Umbilical cord (tissue), 2 donors: ENCODE results near the gene SH3RF1. TPM values are rescaled to one million over a fixed set of nuclear protein-coding genes. Genes with fewer than 3 reads are reported as not detected.
"Not testable (repeated sequence)": the region's sequence is repeated elsewhere in the genome, so short reads cannot be mapped to it uniquely, and the experiment has no call there.

ENCODE experiments used
- DNase-seq: peaks from one replicate; pipeline ENCODE4 v3.0.0-alpha.2; 2015; ENCODE audit warnings: low spot score
- total RNA-seq: library from RNA; depleted of rRNA; stranded (reverse); fragments of >200 nt; gene quantifications from one replicate; pipeline ENCODE4 v1.2.3, GENCODE V29; 2014; ENCODE audit warnings: low replicate concordance; ENCODE audit not compliant: insufficient read depth

Gene SH3RF1
- total RNA-seq, 1 donor from 2014 or later: 11.6 TPM

DNA sequence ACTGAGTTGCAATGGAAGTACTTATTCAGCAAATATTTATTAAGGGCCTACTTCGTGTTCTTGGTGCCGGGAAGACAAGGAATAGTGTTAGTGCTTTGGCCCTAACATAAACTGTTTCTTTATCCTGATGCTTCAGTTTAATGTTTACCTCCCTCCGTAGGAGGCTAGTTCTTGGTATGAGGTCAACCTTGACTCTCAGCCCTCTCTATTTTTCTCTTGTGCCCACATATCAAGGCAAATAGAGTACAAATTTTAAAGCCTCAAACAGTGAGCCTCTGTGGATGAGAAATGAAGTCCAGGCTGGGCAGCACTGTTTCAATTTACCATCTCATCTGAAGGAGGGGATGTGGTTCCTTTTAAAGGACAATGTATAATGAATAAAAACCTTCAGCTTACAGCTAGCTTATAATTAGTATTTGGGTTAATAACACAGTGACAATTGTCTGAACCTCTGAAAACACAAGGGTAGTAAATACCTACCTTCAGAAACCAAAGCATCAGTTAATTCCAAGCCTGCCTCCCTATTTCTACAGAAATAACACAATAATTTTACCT, 68.5 kb downstream of the SH3RF1 start:
- no peak for DNase-seq

GRCh38 chr4:169201222-169202144, 69.3 kb downstream of the SH3RF1 start:
- peak; percentile 50 for DNase-seq

- DNase-seq: no peak
Observed at GRCh38 chr4:169200361-169201030, 70.3 kb downstream of the SH3RF1 start.

- no peak for DNase-seq
Observed at GRCh38 chr4:169199184-169199583, 71.6 kb downstream of the SH3RF1 start.

DNA sequence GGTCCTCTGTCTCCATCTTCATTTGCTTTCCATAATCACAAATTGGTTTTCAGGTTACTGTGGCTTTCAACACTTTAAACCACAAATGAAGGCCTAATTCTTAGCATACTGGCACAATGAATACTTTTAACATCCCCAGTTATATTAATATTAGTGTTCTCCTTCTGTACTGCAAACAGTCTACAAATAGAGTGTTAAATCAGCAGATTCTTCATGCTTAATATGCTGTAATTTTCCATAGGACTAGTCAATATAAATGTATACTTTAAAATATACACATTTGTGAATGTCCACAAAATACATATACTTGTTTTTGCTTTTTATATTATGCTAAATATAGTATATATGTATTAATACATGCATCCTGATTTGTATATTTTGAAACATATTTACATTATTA, 72.6 kb downstream of the SH3RF1 start:
- no peak for DNase-seq

DNA sequence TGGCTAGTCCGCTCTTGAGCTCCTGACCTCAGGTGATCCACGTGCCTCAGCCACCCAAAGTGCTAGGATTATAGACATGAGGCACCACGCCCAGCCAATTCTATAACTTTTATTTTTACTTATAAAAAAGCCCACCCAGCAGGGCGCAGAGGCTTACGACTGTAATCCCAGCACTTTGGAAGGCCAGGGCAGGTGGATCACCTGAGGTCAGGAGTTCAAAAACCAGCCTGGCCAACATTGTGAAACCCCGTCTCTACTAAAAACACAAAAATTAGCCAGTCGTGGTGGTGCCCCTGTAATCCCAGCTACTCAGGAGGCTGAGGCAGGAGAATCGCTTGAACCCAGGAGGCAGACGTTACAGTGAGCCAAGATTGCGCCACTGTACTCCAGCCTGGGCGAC, 73.5 kb downstream of the SH3RF1 start:
- DNase-seq: not testable (repeated sequence)

DNA sequence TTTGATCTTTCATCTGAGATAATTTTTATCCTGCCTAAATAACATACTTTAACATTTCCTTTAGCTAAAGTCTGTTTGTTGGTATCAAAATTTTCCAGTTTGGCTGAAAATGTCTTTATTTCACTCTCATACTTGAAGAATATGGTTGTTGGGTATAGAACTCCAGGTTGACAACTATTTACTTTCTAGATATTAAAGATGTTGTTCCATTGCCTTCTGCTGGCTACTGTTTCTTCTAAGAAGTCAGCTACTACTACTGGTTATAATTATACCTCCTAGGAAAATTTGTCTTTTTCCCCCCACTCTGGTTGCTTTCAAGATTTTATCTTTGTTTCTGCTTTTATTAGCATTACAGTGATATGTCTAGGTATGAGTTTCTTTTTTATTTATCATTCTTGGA, 75.7 kb downstream of the SH3RF1 start:
- DNase-seq: no peak

DNA sequence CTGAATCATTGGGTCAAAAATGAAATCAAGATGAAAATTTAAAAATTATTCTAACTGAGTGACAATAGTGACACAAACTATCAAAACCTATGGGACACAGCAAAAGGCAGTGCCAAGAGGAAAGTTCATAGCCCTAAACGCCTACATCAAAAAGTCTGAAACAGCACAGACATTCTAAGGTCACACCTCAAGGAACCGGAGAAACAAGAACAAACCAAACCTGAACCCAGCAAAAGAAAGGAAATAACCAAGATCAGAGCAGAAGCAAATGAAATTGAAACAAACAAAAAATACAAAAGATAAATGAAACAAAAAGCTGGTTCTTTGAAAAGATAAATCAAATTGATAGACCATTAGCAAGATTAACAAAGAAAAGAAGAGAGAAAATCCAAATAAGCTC, 80.8 kb downstream of the SH3RF1 start:
- not testable (repeated sequence) for DNase-seq

DNA sequence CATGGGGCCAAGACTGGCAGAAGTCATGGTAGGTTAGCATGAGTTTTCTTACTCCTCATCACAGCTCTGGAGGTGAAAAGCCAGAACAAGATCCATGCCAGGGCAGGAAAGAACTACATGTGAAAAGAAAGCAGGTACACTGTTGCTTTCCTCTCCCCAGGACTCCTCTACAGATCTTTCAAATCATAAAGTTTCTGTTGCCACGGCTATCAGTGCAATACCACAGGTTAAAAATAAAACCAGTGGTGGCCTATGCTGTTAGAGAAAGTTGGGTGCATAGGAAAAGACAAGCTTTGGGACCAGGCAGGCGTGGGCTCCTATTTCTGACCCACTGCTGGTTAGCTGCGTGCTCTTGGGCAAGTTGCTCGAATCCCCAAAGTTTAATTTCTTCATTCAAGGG, 81.4 kb downstream of the SH3RF1 start:
- DNase-seq: no peak

DNA sequence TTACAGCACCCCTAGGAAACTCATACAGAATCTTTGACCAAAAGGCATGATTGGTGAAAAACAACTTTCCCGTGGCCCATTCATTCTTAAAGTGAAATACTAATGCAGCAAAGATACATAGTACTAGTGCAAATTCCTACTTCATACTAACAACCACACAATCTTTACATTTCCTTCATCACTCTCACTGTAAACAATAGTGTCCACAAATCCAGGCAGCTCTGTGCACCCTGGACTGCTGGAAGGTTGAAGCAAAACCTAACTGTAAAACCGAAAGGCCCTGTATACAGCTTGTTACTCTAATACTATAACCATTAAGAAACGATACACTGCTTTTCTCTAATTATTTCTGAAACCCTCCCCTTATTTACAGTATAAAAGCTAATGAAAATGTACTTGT, 82.6 kb downstream of the SH3RF1 start:
- no peak for DNase-seq

DNA sequence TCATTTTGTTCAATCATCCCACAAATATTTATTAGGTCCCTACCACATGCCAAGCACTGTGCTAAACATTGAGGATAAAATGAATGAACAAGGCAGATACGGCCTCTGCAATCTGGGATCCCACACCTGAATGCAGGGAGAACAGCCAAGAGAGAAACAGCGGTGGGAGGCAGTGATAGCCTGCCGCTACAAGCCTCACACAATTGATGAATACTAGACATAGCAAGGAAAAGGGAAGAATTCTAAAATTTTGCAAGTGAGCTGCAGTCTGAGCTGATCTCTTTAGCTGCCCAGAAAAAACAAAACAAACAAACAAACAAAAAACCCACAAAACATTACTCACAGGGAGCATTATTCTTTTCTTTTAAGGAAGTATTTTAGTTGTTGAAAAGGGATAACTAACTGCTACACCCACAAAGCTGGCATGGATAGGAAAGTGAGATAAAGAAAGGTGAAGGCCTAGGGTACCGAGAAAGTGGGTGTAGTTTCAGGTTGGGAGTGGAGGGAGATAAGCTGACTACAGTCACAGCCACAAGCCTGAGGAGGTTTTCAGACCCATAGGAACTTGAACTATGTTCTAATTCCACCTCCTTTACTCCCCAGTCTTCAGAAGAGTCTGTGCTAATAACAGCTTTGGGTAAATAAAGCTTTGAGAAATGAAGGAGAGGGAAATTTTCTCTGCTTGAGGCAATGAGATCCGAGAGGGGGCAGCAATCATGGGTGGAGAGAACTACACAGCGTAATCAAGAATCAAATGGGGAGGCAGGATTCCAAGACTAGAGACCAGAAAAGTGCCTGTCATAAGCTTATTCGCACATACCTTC, 85.4 kb downstream of the SH3RF1 start:
- DNase-seq: no peak

GRCh38 chr4:169184686-169185085, 86.1 kb downstream of the SH3RF1 start:
- no peak for DNase-seq

- DNase-seq: peak; percentile 8
Observed at GRCh38 chr4:169184236-169184635, 86.5 kb downstream of the SH3RF1 start.

- DNase-seq: no peak
Observed at GRCh38 chr4:169183581-169183980, 87.2 kb downstream of the SH3RF1 start.

GRCh38 chr4:169179609-169180521, 90.9 kb downstream of the SH3RF1 start:
- DNase-seq: peak; percentile 63

DNA sequence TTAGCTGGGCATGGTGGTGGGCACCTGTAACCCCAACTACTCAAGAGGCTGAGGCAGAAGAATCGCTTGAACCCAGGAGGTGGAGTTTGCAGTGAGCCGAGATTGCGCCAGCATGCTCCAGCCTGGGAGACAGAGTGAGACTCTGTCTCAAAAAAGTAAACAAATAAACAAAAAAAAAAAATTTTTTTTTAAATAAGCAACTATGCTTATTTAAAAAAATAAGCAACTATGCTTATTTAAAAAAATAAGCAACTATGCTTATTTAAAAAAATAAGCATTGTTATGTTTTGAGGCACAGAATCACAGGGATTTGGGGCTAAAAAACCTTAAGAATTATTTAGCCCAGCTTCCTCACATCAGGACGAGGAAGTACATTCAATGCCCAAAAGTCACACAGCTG, 92.7 kb downstream of the SH3RF1 start:
- DNase-seq: not testable (repeated sequence)

- no peak for DNase-seq
Observed at GRCh38 chr4:169175476-169175875, 95.3 kb downstream of the SH3RF1 start.

GRCh38 chr4:169175035-169175434, 95.7 kb downstream of the SH3RF1 start:
- DNase-seq: no peak

DNA sequence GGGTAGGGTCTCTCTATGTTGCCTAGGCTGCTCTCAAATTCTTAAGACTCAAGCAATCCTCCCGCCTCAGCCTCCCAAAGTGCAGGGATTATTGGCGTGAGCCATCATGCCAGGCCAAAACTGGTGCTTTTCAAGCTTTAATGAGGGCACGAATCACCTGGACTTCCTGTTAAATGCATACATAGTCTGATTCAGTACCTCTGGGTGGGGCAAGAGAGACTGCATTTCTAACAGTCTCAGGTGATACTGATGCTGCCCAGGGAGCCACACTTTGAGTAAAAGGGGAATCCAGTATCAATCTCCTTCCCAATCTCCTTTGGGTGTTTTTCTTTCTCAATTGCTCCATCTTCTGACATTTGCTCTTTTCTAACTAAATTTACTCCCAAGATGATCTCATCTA, 96.5 kb downstream of the SH3RF1 start:
- no peak for DNase-seq
